HCT116 (cell line): ENCODE measurements around the gene CNPY3. TPM values are rescaled to one million over a fixed set of nuclear protein-coding genes. Genes with fewer than 3 reads are reported as not detected.

ENCODE experiments used
- ATAC-seq: fragments of 200-7000 bp; cut with Tn5 transposase; 2 replicates; pipeline ENCODE4 v1.9.1; 2020; ENCODE audit warnings: mild to moderate bottlenecking, moderate library complexity
- BruUV-seq: library from RNA; stranded (reverse); fragments of 400-500 nt; replicated peaks from 2 replicates; lab custom pipeline; 2021; lab: Mats Ljungman, UMichigan
- CTCF ChIA-PET: fragments of 300-600 bp; sonication (Branson Sonifier 250); formaldehyde crosslinking; loops from one replicate; lab custom pipeline; 2021; ENCODE audit warnings: antibody characterized with exemption; lab: Charles Lee
- POLR2A ChIA-PET: fragments of 300-600, 350-600 bp; sonication (Branson Sonifier 250); formaldehyde crosslinking; loops from one replicate; lab custom pipeline; 2021; ENCODE audit warnings: antibody characterized with exemption; lab: Charles Lee
- RAD21 ChIA-PET, 2 experiments: fragments of 300-600 bp; sonication (Branson Sonifier 250); formaldehyde crosslinking; loops; one replicate each; lab custom pipeline; 2023; ENCODE audit warnings: low total read pairs in 2 of 2; ENCODE audit not compliant: uncharacterized antibody in 2 of 2, unreplicated experiment in 2 of 2, low non-redundant PET in 1 of 2; lab: Charles Lee
- DNase-seq: peaks from one replicate; pipeline ENCODE4 v3.0.0-alpha.2; 2010; ENCODE audit warnings: low read depth, low spot score
- H2AFZ ChIP-seq: fragments of 200-600 bp; shearing (Covaris generic), sonication (generic); 2 replicates; pipeline ENCODE4 v1.6.1; 2017; ENCODE audit warnings: low read depth, mixed run types, mixed read lengths, antibody characterized with exemption, low read length; ENCODE audit not compliant: poor library complexity, severe bottlenecking
- H3K27ac ChIP-seq: 2 replicates; pipeline ENCODE4 v1.5.1; 2012; ENCODE audit warnings: low read depth, low read length
- H3K27me3 ChIP-seq: fragments of 200-600 bp; sonication (generic); 2 replicates; pipeline ENCODE4 v1.6.1; 2016; ENCODE audit warnings: mixed run types, low read length, mixed read lengths; ENCODE audit not compliant: insufficient read depth
- H3K36me3 ChIP-seq, 2 experiments: fragments of 200-500 bp in 1 of 2; fragments of 200-600 bp in 1 of 2; sonication (Bioruptor generic) in 1 of 2; sonication (generic) in 1 of 2; 2 replicates each; pipeline versions ENCODE4 v1.5.1 to v1.6.1; 2014 to 2016; ENCODE audit warnings: low read length in 2 of 2, inconsistent platforms in 1 of 2, mixed read lengths in 1 of 2, mixed run types in 1 of 2; ENCODE audit not compliant: insufficient read depth in 2 of 2, control insufficient read depth in 1 of 2
- H3K4me1 ChIP-seq, 2 experiments: fragments of 200-600 bp in 1 of 2; sonication (generic) in 1 of 2; 2 replicates each; pipeline versions ENCODE4 v1.5.1 to v1.6.1; 2012 to 2017; ENCODE audit warnings: low read length in 2 of 2, inconsistent platforms in 1 of 2, mild to moderate bottlenecking in 1 of 2, mixed read lengths in 1 of 2, mixed run types in 1 of 2, moderate library complexity in 1 of 2; ENCODE audit not compliant: insufficient read depth in 2 of 2, control insufficient read depth in 1 of 2
- H3K4me2 ChIP-seq: fragments of 200-600 bp; sonication (generic); 2 replicates; pipeline ENCODE4 v1.6.1; 2017; ENCODE audit warnings: mixed run types, low read length, mixed read lengths
- H3K4me3 ChIP-seq, 2 experiments: fragments of 200-600 bp in 1 of 2; sonication (generic) in 1 of 2; replicated peaks in 1 of 2; 2 replicates each; pipeline ENCODE4 v1.5.1; 2011 to 2016; ENCODE audit warnings: low read length in 2 of 2, control low read depth in 1 of 2, low read depth in 1 of 2, mild to moderate bottlenecking in 1 of 2, mixed read lengths in 1 of 2, mixed run types in 1 of 2
- H3K79me2 ChIP-seq: fragments of 200-600 bp; sonication (generic); 2 replicates; pipeline ENCODE4 v1.6.1; 2017; ENCODE audit warnings: mild to moderate bottlenecking, mixed run types, low read length, moderate library complexity, mixed read lengths; ENCODE audit not compliant: insufficient read depth
- H3K9ac ChIP-seq: fragments of 200-600 bp; sonication (generic); 2 replicates; pipeline ENCODE4 v1.6.1; 2016; ENCODE audit warnings: low read length, mixed read lengths
- H3K9me2 ChIP-seq: fragments of 200-600 bp; sonication (generic), shearing (Covaris generic); 2 replicates; pipeline ENCODE4 v1.6.1; 2017; ENCODE audit warnings: mixed run types, mild to moderate bottlenecking, moderate library complexity; ENCODE audit not compliant: insufficient read depth
- H3K9me3 ChIP-seq, 2 experiments: fragments of 200-500 bp in 1 of 2; fragments of 200-600 bp in 1 of 2; sonication (Bioruptor generic) in 1 of 2; sonication (generic) in 1 of 2; 2 replicates each; pipeline ENCODE4 v1.6.1; 2014 to 2017; ENCODE audit warnings: low read length in 2 of 2, mixed read lengths in 2 of 2, inconsistent platforms in 1 of 2, low read depth in 1 of 2, mild to moderate bottlenecking in 1 of 2, mixed run types in 1 of 2, moderate library complexity in 1 of 2; ENCODE audit not compliant: control insufficient read depth in 1 of 2, insufficient read depth in 1 of 2
- H4K20me1 ChIP-seq: fragments of 200-600 bp; sonication (generic), shearing (Covaris generic); 2 replicates; pipeline ENCODE4 v1.6.1; 2017; ENCODE audit warnings: mixed run types, mild to moderate bottlenecking, moderate library complexity; ENCODE audit not compliant: insufficient read depth
- CTCF ChIP-seq, 3 experiments: fragments of 200-600 bp in 1 of 3; sonication (generic) in 1 of 3; IDR thresholded peaks in 2 of 3; conservative IDR thresholded peaks in 1 of 3; 2 replicates each; pipeline ENCODE4 v1.5.1; 2012 to 2017; ENCODE audit warnings: low read depth in 2 of 3, low read length in 2 of 3, antibody characterized with exemption in 1 of 3, borderline replicate concordance in 1 of 3, control low read depth in 1 of 3, mild to moderate bottlenecking in 1 of 3, mixed read lengths in 1 of 3, mixed run types in 1 of 3, moderate library complexity in 1 of 3; ENCODE audit not compliant: insufficient read depth in 1 of 3
- SP1 ChIP-seq: IDR thresholded peaks from 2 replicates; pipeline ENCODE4 v1.6.1; 2012; ENCODE audit warnings: low read depth
- SRF ChIP-seq: IDR thresholded peaks from 2 replicates; pipeline ENCODE4 v1.6.1; 2012; ENCODE audit warnings: low read depth
- YY1 ChIP-seq: IDR thresholded peaks from 2 replicates; pipeline ENCODE4 v1.6.1; 2011; ENCODE audit warnings: low read length, low read depth, moderate library complexity, mild to moderate bottlenecking; ENCODE audit not compliant: insufficient replicate concordance; ENCODE audit errors: extremely low read depth
- intact Hi-C: fragments of 100-400 bp; cut with micrococcal nuclease; formaldehyde crosslinking; loops from 2 replicates; pipeline ENCODE4 v1.10.0; 2022
- total RNA-seq: library from RNA; stranded (reverse); gene quantifications from one replicate; pipeline ENCODE4 v1.2.1, GENCODE V29; 2021; ENCODE audit not compliant: unreplicated experiment

The CNPY3 gene
- total RNA-seq, 1 experiment from 2014 or later: 49.1 TPM

GRCh38 chr6:42978839-42979522 lies 49.7 kb downstream of the CNPY3 start, which contains the start of gene PEX6 (continued):
- no peak for TF ChIP-seq CTCF (IDR thresholded peaks at IDR 0.05 in 2 of 3, conservative IDR thresholded peaks at IDR 0.05 in 1 of 3; ENCODE audit: borderline replicate concordance in 1 of 3, insufficient read depth in 1 of 3, low read depth in 2 of 3, low read length in 2 of 3)

- DNase-seq (no peak), ATAC-seq (peak; percentile 5; the same call in 1 of the 2 replicates)
- no peaks in the 10 kb centered on the region for H3K9me3 ChIP-seq
- H3K4me3 ChIP-seq: peak overlapping the region; percentile 87 to 90
- peak overlapping the region; percentile 79 for H3K9ac ChIP-seq
- no peaks in the 10 kb centered on the region for H3K36me3 ChIP-seq
- TF ChIP-seq YY1 (no peak), CTCF (IDR thresholded peaks at IDR 0.05 in 2 of 3, conservative IDR thresholded peaks at IDR 0.05 in 1 of 3; ENCODE audit: borderline replicate concordance in 1 of 3, insufficient read depth in 1 of 3, low read depth in 2 of 3, low read length in 2 of 3) (no peak), SP1 (0 out of 2 replicates have a peak, but pooled peaks have one; percentile 4), SRF (no peak; the same call in 1 of the 2 replicates)
- H3K4me1 ChIP-seq: peaks cover 4 to 28% of the 10 kb centered on the region in 2 experiments; a peak in 2 of 4 replicates
- intact Hi-C loops: no loop called here
- H3K27me3 ChIP-seq: no peaks in the 10 kb centered on the region
- peak overlapping the region; percentile 82 for H3K27ac ChIP-seq
- H4K20me1 ChIP-seq: no peaks in the 10 kb centered on the region
- CTCF ChIA-PET: no interaction called here
- POLR2A ChIA-PET: interaction anchor here (0.9 to 1.6 kb wide), 4 partner anchors 8 to 195 kb away, joined by 3 to 6 read pairs (median 5); partner anchors contain the start of genes CNPY3 and RRP36
- H3K9me2 ChIP-seq: no peaks in the 10 kb centered on the region
- peak overlapping the region; percentile 94 for H3K4me2 ChIP-seq
- RAD21 ChIA-PET: no interaction called here
- BruUV-seq: TSS peak; percentile 98
- no peak overlapping the region for H2AFZ ChIP-seq
- H3K79me2 ChIP-seq: peaks cover 26% of the 10 kb centered on the region
These were observed 50.4 kb downstream of the CNPY3 start for GRCh38 chr6:42979523-42980177.
